Brain microvascular endothelial cell (primary cell): Measurements from ENCODE around the gene MAP1S.

Experiments used
- DNase-seq: peaks from one replicate; pipeline ENCODE4 v3.0.0-alpha.2; 2020
- H3K27ac ChIP-seq: fragments of 250-450 bp; sonication (Bioruptor Pico); 2 replicates; pipeline ENCODE4 v1.5.1; 2020; ENCODE audit warnings: mild to moderate bottlenecking, moderate library complexity
- H3K27me3 ChIP-seq: fragments of 250-450 bp; sonication (Bioruptor Pico); replicated peaks from 2 replicates; pipeline ENCODE4 v1.5.1; 2020; ENCODE audit warnings: mild to moderate bottlenecking
- H3K36me3 ChIP-seq: fragments of 250-450 bp; sonication (Bioruptor Pico); replicated peaks from 2 replicates; pipeline ENCODE4 v1.5.1; 2020; ENCODE audit warnings: mild to moderate bottlenecking
- H3K4me3 ChIP-seq: 2 replicates; pipeline ENCODE4 v1.5.1; 2011; ENCODE audit warnings: low read depth, mild to moderate bottlenecking, control low read depth, low read length, moderate library complexity
- CTCF ChIP-seq: IDR thresholded peaks from 2 replicates; pipeline ENCODE4 v1.5.1; 2011; ENCODE audit warnings: low read depth, mild to moderate bottlenecking, moderate library complexity, low read length, control low read depth, inconsistent platforms; ENCODE audit errors: missing control alignments
- in situ Hi-C: cut with HindIII; loops from 2 replicates; pipeline ENCODE4 v1.10.0; 2017; ENCODE audit warnings: low sequenced_read_pairs, low pct_ligation_motif_present

Gene MAP1S

GRCh38 chr19:17706750-17707181, 12.5 kb upstream of the MAP1S start:
- peak; percentile 60 for DNase-seq
- no peaks in the 10 kb centered on the region for H3K27me3 ChIP-seq
- in situ Hi-C loops = no loop called here

GRCh38 chr19:17711851-17712250, 7.4 kb upstream of the MAP1S start:
- DNase-seq = no peak
- TF ChIP-seq CTCF = no peak
- in situ Hi-C loops = no loop called here

More at GRCh38 chr19:17706750-17707181, 12.5 kb upstream of the MAP1S start:
- Histone ChIP-seq H3K4me3 (no peak overlapping the region), H3K27ac (no peak overlapping the region), H3K36me3 (no peaks in the 10 kb centered on the region)
- no peak for TF ChIP-seq CTCF

GRCh38 chr19:17716309-17716929, 2.9 kb upstream of the MAP1S start:
- DNase-seq = no peak
- no peak overlapping the region for H3K4me3 ChIP-seq
- in situ Hi-C loops = no loop called here
- TF ChIP-seq CTCF = peak; percentile 36
- H3K27ac ChIP-seq = no peak overlapping the region
- no peaks in the 10 kb centered on the region for H3K27me3 ChIP-seq
- no peaks in the 10 kb centered on the region for H3K36me3 ChIP-seq

More at GRCh38 chr19:17711851-17712250, 7.4 kb upstream of the MAP1S start:
- Histone ChIP-seq H3K4me3 (no peak overlapping the region), H3K36me3 (no peaks in the 10 kb centered on the region), H3K27me3 (no peaks in the 10 kb centered on the region), H3K27ac (no peak overlapping the region)

- Histone ChIP-seq H3K27ac (no peak overlapping the region), H3K27me3 (no peaks in the 10 kb centered on the region), H3K36me3 (peaks cover 6% of the 10 kb centered on the region), H3K4me3 (no peak overlapping the region)
- in situ Hi-C loops = no loop called here
- no peak for TF ChIP-seq CTCF
- no peak for DNase-seq
Measured at GRCh38 chr19:17718550-17718946, 732 bp upstream of the MAP1S start.

GRCh38 chr19:17719730-17720400, 585 bp downstream of the MAP1S start:
- no peak for DNase-seq
- no peak for TF ChIP-seq CTCF
- in situ Hi-C loops = no loop called here
- peaks cover 16% of the 10 kb centered on the region for H3K36me3 ChIP-seq
- H3K4me3 ChIP-seq = peak overlapping the region; percentile 79
- no peaks in the 10 kb centered on the region for H3K27me3 ChIP-seq
- peak overlapping the region; percentile 65 for H3K27ac ChIP-seq

- no peak for TF ChIP-seq CTCF
- Histone ChIP-seq H3K4me3 (peak overlapping the region; percentile 79), H3K27me3 (no peaks in the 10 kb centered on the region), H3K27ac (no peak overlapping the region), H3K36me3 (peaks cover 21% of the 10 kb centered on the region)
- DNase-seq = no peak
- in situ Hi-C loops = no loop called here
Measured at GRCh38 chr19:17720440-17720839, 1.2 kb downstream of the MAP1S start.
